IMR-90 (cell line): ENCODE measurements around the gene TMEM141. TPM values are rescaled to one million over a fixed set of nuclear protein-coding genes. Genes with fewer than 3 reads are reported as not detected.
"Not testable (repeated sequence)": the region's sequence is repeated elsewhere in the genome, so short reads cannot be mapped to it uniquely, and the experiment has no call there.

Experiments used
- ATAC-seq: fragments of 200-7000 bp; cut with Tn5 transposase; 2 replicates; pipeline ENCODE4 v1.9.1; 2020; ENCODE audit warnings: low read depth, mild to moderate bottlenecking, moderate library complexity
- BruUV-seq: library from RNA; stranded (reverse); fragments of 400-500 nt; replicated peaks from 2 replicates; lab custom pipeline; 2021; lab: Mats Ljungman, UMichigan
- CTCF ChIA-PET: fragments of 300-600 bp; formaldehyde crosslinking; extraction: SDS; loops from one replicate; lab custom pipeline; 2021; ENCODE audit warnings: antibody characterized with exemption; lab: Yijun Ruan, JAX
- POLR2A ChIA-PET: fragments of 300-600 bp; sonication (Branson Sonifier 250); formaldehyde crosslinking; loops from one replicate; lab custom pipeline; 2022; ENCODE audit warnings: antibody characterized with exemption; ENCODE audit not compliant: unreplicated experiment; lab: Charles Lee
- DNase-seq: peaks from one replicate; pipeline ENCODE4 v3.0.0; 2013
- H2AFZ ChIP-seq: replicated peaks from 2 replicates; pipeline ENCODE3; 2013; ENCODE audit warnings: low read length, mild to moderate bottlenecking; ENCODE audit not compliant: poor library complexity
- H2AK5ac ChIP-seq: 2 replicates; pipeline ENCODE4 v1.6.1; 2013; ENCODE audit warnings: low read depth, low read length, inconsistent platforms
- H2AK9ac ChIP-seq: replicated peaks from 2 replicates; pipeline ENCODE3; 2013; ENCODE audit warnings: mild to moderate bottlenecking, low read depth, low read length, moderate library complexity; ENCODE audit not compliant: poor library complexity
- H2BK120ac ChIP-seq: 2 replicates; pipeline ENCODE4 v1.6.1; 2013; ENCODE audit warnings: low read depth, low read length, inconsistent platforms
- H2BK15ac ChIP-seq: 3 replicates; pipeline ENCODE4 v1.6.1; 2013; ENCODE audit warnings: low read depth, low read length, inconsistent platforms
- H2BK20ac ChIP-seq: 2 replicates; pipeline ENCODE4 v1.6.1; 2013; ENCODE audit warnings: low read depth, mild to moderate bottlenecking, inconsistent platforms, low read length, moderate library complexity
- H2BK5ac ChIP-seq: 2 replicates; pipeline ENCODE4 v1.6.1; 2013; ENCODE audit warnings: mild to moderate bottlenecking, low read depth, low read length, inconsistent platforms; ENCODE audit not compliant: poor library complexity, severe bottlenecking
- H3K14ac ChIP-seq: replicated peaks from 2 replicates; pipeline ENCODE4 v1.6.1; 2013; ENCODE audit warnings: low read depth, low read length, inconsistent platforms
- H3K18ac ChIP-seq: 2 replicates; pipeline ENCODE4 v1.6.1; 2013; ENCODE audit warnings: low read depth, low read length, control low read depth
- H3K23ac ChIP-seq: 2 replicates; pipeline ENCODE4 v1.6.1; 2013; ENCODE audit warnings: low read depth, low read length, inconsistent platforms
- H3K27ac ChIP-seq: 2 replicates; pipeline ENCODE4 v1.5.1; 2013; ENCODE audit warnings: mild to moderate bottlenecking, control low read depth, low read length; ENCODE audit not compliant: insufficient read depth
- H3K27me3 ChIP-seq: 2 replicates; pipeline ENCODE4 v1.6.1; 2013; ENCODE audit warnings: low read length; ENCODE audit not compliant: control insufficient read depth, insufficient read depth
- H3K36me3 ChIP-seq: 2 replicates; pipeline ENCODE4 v1.6.1; 2013; ENCODE audit warnings: low read length, mixed read lengths; ENCODE audit not compliant: control insufficient read depth, insufficient read depth
- H3K4ac ChIP-seq: 2 replicates; pipeline ENCODE4 v1.6.1; 2013; ENCODE audit warnings: low read depth, low read length, inconsistent platforms
- H3K4me1 ChIP-seq: 2 replicates; pipeline ENCODE4 v1.6.1; 2013; ENCODE audit warnings: low read length, mixed read lengths; ENCODE audit not compliant: control insufficient read depth, insufficient read depth
- H3K4me2 ChIP-seq: 2 replicates; pipeline ENCODE4 v1.6.1; 2013; ENCODE audit warnings: low read depth, mild to moderate bottlenecking, control low read depth, low read length, moderate library complexity
- H3K4me3 ChIP-seq: 2 replicates; pipeline ENCODE4 v1.5.1; 2013; ENCODE audit warnings: low read depth, mild to moderate bottlenecking, control low read depth, low read length, moderate library complexity; ENCODE audit not compliant: insufficient read depth
- H3K56ac ChIP-seq: 2 replicates; pipeline ENCODE4 v1.6.1; 2013; ENCODE audit warnings: low read length, inconsistent platforms; ENCODE audit not compliant: insufficient read depth; ENCODE audit errors: extremely low read depth
- H3K79me1 ChIP-seq, 2 experiments: 2 replicates each; pipeline ENCODE4 v1.6.1; 2013; ENCODE audit warnings: low read length in 2 of 2, inconsistent platforms in 1 of 2, low read depth in 1 of 2
- H3K9ac ChIP-seq: 2 replicates; pipeline ENCODE4 v1.6.1; 2013; ENCODE audit warnings: low read depth, low read length, control low read depth
- H3K9me1 ChIP-seq: 2 replicates; pipeline ENCODE4 v1.6.1; 2013; ENCODE audit warnings: low read length, inconsistent platforms; ENCODE audit not compliant: insufficient read depth
- H3K9me3 ChIP-seq: 2 replicates; pipeline ENCODE4 v1.6.1; 2013; ENCODE audit warnings: low read length; ENCODE audit not compliant: control insufficient read depth, insufficient read depth
- H4K20me1 ChIP-seq: 2 replicates; pipeline ENCODE4 v1.6.1; 2013; ENCODE audit warnings: low read length, inconsistent platforms; ENCODE audit not compliant: insufficient read depth
- H4K5ac ChIP-seq: 2 replicates; pipeline ENCODE4 v1.6.1; 2013; ENCODE audit warnings: mild to moderate bottlenecking, low read depth, low read length, control low read depth
- H4K8ac ChIP-seq, 2 experiments: 2 replicates each; pipeline ENCODE4 v1.6.1; 2013; ENCODE audit warnings: low read depth in 2 of 2, low read length in 2 of 2, control low read depth in 1 of 2, inconsistent platforms in 1 of 2
- H4K91ac ChIP-seq: 2 replicates; pipeline ENCODE4 v1.6.1; 2013; ENCODE audit warnings: low read depth, low read length, inconsistent platforms; ENCODE audit not compliant: insufficient read depth
- WGBS, 2 experiments: methylation state at CpG; one replicate each; pipeline versions ENCODE4 v1.1.5 to v1.1.7; 2013; ENCODE audit warnings: missing lambda C conversion rate in 2 of 2; ENCODE audit not compliant: insufficient read length in 1 of 2; ENCODE audit errors: extremely low coverage in 2 of 2; 5-methylcytosine and 5-hydroxymethylcytosine counted together
- dilution Hi-C: fragments of 300-500 bp; cut with HindIII; formaldehyde crosslinking; loops from one replicate; pipeline ENCODE4 v1.14.3; 2018; ENCODE audit warnings: low sequenced_read_pairs; ENCODE audit not compliant: unreplicated experiment
- in situ Hi-C: fragments of 300-500 bp; cut with MboI; formaldehyde crosslinking; loops from 3 replicates; pipeline ENCODE4 v1.14.3; 2019; ENCODE audit warnings: low sequenced_read_pairs, inconsistent platforms, mixed read lengths
- intact Hi-C: fragments of 100-400 bp; cut with micrococcal nuclease; formaldehyde crosslinking; loops from 2 replicates; pipeline ENCODE4 v1.10.0; 2022
- polyA plus RNA-seq, 3 experiments: library from polyadenylated mRNA; depleted of rRNA; stranded (reverse); fragments of >200 nt; gene quantifications; 2 replicates each; pipeline ENCODE4 v1.2.3, GENCODE V29; 2012; ENCODE audit warnings: low replicate concordance in 1 of 3
- total RNA-seq: library from RNA; depleted of rRNA; stranded (reverse); fragments of >200 nt; gene quantifications from 2 replicates; pipeline ENCODE4 v1.2.3, GENCODE V29; 2012

Gene TMEM141
- total and polyA plus RNA-seq, 2 of the 4 experiments (the other 2 are of a cell fraction) = 39.1 to 77.8 TPM

DNA sequence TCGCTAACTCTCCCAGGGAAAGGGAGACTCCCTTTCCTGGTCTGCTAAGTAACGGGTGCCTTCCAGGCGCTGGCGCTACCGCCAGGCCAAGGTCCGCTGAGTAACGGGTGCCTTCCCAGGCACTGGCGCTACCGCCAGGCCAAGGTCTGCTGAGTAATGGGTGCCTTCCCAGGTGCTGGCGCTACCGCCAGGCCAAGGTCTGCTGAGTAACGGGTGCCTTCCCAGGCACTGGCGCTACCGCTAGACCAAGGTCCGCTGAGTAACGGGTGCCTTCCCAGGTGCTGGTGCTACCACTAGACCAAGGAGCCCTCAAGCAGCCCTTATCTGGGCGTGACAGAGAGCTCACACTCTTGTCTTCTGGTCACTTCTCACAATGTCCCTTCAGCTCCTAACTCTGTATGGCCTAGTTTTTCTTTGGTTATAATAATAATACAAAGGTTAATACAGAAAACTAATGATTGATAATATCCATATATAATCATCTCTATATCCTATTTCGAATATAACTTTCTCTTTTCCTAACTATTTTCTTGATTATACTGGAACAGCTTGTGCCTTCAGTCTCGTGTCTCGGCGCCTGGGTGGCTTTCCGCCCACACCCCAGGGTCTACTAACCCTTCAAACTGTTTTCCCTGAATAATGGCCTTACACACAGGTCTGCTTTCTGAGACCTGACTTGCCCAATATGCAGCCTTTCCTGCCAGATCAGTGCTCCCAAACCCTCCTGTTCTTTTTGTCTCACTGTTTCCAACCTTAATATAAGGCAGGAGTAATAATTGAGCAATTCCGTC lies 5.4 kb upstream of the TMEM141 start:
- H3K23ac ChIP-seq, intact Hi-C loops, H4K20me1 ChIP-seq, H3K36me3 ChIP-seq, H3K27ac ChIP-seq, H3K4me2 ChIP-seq, H3K9ac ChIP-seq, H3K9me3 ChIP-seq, H2AK9ac ChIP-seq, H3K4me3 ChIP-seq, H4K5ac ChIP-seq, H4K8ac ChIP-seq, dilution Hi-C loops, H3K79me1 ChIP-seq, H2BK15ac ChIP-seq, H3K9me1 ChIP-seq, ATAC-seq, H2BK20ac ChIP-seq, H3K4ac ChIP-seq, H2AK5ac ChIP-seq, H3K14ac ChIP-seq, H2BK5ac ChIP-seq, H3K18ac ChIP-seq, H2BK120ac ChIP-seq, BruUV-seq, H2AFZ ChIP-seq, DNase-seq, POLR2A ChIA-PET, H3K56ac ChIP-seq, H3K4me1 ChIP-seq, H4K91ac ChIP-seq: not testable (repeated sequence)
- in situ Hi-C loops = loop anchor here (10.0 kb wide), 1 partner anchor 249 kb away; the partner anchor contains the start of gene FUT7
- CTCF ChIA-PET = interaction anchor here (0.6 kb wide), 1 partner anchor 55 kb away, joined by 5 read pairs; no protein-coding TSS in a partner anchor
- 90% methylated on average over 10 of the region's 23 CpGs; no CpG with 5 or more reads in 1 of the 2 experiments for WGBS, 2 experiments
- peaks cover 15% of the 10 kb centered on the region for H3K27me3 ChIP-seq
